ENCODE data around the gene PRDX5.

The PRDX5 gene

DNA sequence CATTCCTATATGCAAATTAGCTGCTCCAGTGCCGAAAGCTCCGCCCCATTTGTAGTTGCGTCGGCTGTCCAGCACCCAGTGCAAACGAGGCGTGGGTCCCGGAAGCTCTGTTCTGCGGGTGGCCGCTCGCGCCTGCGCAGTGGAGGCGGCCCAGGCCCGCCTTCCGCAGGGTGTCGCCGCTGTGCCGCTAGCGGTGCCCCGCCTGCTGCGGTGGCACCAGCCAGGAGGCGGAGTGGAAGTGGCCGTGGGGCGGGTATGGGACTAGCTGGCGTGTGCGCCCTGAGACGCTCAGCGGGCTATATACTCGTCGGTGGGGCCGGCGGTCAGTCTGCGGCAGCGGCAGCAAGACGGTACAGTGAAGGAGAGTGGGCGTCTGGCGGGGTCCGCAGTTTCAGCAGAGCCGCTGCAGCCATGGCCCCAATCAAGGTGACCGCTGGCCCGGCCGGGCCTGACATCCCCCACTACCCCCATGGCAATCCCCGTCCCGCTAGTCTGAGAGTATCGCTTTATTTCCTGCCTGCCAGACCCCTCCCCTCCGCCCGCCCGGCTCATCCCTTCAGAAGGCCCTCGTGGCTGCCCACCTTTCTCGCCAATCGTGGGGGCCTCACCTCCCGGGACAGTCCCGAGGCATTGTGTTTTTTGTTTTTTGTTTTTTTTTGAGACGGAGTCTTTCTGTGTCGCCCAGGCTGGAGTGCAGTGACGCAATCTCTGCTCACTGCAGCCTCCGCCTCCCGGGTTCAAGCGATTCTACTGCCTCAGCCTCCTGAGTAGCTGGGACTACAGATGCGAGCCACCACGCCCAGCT, at the start of gene PRDX5:
Gene PRDX5 (plus strand): TSS at position 161 of the 805 bp plus-strand sequence. CDS start 95 bp downstream, at position 256.
- DNase-seq: peak; percentile 95 to 96

DNA sequence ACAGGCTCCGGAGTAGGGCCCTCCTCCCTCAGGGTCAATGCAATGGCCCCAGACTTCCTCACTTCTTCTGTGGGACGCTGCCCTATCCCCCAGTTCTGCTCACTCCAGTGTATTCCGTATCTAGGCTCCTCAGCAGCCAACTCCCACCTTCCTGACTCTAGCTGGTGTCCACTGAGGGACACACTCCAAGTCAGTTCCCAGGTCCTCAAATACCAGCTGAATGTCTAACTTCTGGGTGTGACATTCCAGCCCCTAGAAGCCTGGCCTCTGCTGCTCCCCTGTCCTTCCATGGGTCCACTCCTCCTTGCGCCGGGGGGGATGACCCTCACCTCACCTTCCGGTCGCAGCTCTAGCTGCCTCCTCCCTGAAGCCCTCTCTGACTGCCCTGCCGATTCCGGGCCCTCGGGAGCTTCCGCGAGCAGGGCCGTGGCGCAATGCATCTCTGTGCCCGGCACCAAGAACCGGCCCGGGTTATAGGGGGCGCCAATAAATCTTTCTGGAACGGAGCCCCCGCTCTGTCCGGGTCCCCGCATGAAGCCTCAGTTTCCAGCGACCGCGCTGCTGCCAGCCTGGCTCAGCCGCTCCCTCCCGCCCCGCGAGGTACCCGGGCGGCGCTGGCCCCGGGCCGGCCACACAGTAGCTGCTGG, 48.9 kb upstream of the PRDX5 start:
- no peak for DNase-seq

DNA sequence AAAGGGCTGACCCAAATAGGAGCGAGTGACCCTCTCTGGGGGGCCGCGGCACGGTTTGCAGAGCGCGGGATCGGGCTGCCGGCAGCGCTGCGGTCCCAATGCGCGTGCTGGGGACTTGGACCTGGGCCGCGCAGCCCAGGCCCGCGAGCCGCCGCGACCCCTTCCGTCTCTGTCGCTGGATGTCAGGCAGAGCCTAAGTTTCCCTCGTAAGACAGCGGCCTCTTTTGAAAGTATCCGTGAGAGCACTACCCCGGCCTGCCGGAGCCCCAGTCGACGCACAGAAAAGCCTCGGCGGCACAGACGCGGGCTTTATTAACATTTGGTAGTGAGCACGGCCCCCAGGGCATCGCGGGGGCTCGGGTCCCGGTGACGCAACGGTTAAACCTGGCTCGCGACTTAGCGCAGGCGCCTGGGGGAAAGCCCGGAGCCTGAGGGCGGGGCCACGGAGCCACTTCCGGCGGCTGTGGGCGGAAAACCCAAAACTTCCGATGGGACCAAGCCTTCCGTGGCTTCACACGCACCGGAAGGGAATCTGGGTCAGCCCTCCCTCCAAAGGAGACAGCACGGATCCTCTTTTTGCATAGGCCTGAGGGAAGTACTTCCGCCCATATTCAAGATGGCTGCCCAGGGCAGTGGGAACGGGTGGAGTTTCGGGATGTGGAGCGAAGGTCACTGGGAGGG, 48.2 kb upstream of the PRDX5 start:
- DNase-seq: peak; percentile 99

DNA sequence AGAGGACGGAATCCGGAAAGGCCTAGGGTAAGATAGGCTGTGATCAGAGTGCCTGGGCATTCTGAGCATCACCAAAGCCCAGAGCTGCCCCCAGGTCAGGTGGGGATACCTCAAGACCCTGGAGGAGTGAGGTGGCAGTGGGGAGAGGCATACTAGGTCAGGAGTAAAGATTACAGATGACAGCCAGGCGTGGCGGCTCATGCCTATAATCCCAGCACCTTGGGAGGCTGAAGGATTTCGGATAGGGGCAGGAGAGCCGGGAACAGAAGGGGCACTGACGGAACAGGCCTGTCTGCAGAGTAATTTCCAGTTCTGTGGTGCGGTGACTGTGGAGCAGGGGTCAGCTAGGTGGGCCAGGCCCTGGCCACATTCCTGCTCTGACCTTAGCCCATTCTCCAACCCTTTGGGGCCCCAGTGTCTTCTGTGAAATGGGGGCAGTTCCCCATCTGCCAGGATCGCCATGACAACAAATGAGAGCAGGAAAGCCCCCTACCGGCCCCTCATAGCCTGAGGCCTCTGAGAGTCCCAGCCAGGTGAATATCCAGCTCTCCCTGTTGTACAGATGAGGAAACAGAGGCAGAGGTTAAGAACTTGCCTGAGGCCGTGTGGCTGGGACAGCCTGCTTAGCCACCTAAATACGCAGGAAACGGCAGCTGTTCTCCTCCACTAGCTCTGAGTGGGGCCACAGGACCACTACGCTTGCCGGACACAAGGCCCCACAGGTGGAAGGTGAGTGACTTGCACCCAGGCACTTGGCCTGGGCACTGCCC, 42.7 kb upstream of the PRDX5 start:
- no peak for DNase-seq

DNA sequence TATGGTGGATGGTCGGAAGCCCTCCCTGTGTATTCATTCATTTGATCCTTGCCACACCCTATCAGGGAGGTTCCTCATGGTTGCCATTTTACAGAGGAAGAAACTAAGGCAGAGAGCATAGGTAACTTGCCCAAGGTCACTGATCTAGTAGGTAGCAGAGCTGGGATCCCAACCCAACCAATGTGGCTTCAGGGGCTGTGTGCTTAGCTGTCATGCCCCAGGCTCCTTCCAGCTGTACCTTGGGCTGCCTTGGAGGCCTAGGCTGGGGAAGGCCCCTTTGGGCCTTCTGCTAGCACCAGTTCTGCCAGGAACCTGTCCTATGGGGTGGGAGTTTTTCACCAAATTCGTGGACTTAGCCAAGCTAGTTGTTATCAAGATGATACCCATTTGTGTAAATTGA, 42.1 kb upstream of the PRDX5 start:
- DNase-seq: no peak

DNA sequence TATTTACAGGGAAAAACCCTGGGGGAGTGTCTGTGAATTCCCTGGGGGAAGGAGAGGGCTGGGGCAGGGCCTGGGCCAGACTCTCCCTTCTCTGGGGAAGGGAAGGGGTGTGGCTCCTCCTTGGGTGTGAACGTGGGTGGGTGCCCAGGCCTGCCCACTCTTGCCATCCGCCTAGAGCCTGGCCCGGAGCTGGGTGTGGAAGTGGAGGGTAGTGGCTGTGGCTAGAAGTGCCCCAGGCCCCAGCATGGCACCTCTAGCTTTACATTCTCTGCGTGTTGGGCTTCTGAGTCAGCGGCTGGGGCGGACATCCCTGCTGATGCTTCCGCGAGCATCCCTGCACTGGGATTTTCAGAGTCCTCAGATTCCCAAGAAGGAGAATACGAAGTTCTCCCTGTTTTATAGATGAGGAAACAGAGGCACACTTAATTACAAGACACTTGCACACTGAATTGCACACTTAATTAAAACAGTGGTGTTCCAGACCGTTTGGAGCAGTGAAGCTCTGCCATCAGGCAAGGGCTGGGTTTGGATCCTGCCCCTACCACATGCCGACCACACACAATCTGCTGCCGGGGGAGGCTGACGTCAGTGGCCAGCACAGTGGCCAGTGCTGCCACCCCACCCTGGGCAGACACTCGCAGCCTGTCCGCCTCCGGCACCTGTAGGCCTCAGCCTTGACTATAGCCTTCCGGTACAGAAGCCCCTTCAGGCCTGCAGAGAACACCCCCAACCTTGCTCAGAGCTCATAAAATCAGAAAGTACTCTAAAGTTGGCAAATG, 41.1 kb upstream of the PRDX5 start:
- no peak for DNase-seq

DNA sequence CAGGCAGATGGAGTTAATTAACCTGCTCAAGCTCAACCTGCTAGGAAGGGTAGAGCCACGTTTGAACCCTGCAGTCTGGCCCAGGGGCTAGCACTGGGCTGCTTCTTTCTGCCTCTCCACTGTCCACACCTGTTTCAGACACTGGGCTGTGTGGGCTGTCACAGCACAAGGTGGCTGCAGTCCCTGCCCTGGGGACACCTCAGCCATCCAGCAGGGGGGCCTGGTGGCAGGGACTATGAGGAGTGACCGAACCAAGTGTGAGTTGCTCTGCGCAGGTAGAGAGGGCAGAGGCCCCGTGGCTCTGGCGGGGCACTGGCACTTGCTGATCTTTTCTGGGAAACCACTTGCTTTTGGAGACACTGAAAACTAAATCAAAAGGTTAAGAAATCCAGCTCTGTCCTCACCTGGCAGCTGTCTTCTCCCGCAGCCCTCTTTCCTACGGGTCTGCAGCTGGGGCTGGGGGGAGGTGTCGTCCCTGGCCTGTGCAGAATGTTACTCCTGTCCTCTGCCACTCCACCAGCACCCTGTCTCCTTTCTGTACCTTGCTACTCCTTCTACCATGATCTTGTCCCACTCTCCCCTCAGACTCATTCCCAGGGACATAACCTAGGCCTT, 39.2 kb upstream of the PRDX5 start:
- no peak for DNase-seq

DNA sequence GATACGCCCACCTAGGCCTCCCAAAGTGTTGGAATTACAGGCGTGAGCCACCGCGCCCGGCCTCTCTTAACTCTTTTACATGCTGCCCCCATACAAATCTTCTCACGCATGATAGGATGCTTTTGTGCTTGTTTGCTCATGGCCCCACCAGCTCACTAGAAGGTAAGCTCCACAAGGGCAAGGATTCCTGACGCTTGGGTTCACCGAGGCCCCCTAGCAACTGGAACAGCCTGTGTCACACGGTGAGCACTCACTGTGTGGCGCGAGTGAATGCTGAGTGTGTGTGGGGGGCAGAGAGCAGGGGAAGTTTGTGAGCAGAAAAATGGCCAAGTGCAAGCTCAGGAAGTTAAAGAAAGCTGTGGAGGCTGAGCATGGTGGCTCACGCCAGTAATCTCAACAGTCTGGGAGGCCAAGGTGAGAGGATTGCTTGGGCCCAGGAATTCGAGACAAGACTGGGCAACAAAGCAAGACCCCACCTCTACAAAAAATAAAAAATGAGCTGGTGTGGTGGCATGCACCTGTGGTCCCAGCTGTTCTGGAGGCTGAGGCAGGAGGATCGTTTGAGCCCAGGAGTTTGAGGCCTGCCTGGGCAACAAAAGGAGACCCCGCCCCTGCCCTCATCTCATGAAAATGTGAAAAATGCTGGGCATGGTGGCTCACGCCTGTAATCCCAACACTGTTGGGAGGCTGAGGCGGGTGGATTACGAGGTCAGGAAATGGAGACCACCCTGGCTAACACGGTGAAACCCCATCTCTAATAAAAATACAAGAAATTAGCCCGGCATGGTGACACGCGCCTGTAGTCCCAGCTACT, 35.8 kb upstream of the PRDX5 start:
- DNase-seq: no peak

DNA sequence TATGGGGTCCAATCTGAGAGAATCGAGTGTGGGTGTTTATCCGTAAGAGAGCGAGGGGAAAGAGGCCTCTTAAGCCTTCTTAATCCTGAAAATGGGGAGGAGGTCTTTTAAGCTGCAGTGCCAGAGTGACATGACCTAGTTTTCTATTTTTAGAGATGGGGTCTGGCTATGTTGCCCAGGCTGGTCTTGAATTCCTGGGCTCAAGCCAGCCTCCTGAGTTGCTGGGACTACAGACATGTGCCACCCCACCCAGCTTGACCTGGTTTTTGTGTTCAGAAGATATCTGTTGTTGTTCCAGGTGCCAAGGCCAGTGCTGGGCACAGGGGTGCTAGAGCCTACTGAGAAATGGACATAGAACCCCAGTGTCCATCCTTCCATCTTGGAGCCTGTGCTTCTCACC, 34.8 kb upstream of the PRDX5 start:
- DNase-seq: no peak

DNA sequence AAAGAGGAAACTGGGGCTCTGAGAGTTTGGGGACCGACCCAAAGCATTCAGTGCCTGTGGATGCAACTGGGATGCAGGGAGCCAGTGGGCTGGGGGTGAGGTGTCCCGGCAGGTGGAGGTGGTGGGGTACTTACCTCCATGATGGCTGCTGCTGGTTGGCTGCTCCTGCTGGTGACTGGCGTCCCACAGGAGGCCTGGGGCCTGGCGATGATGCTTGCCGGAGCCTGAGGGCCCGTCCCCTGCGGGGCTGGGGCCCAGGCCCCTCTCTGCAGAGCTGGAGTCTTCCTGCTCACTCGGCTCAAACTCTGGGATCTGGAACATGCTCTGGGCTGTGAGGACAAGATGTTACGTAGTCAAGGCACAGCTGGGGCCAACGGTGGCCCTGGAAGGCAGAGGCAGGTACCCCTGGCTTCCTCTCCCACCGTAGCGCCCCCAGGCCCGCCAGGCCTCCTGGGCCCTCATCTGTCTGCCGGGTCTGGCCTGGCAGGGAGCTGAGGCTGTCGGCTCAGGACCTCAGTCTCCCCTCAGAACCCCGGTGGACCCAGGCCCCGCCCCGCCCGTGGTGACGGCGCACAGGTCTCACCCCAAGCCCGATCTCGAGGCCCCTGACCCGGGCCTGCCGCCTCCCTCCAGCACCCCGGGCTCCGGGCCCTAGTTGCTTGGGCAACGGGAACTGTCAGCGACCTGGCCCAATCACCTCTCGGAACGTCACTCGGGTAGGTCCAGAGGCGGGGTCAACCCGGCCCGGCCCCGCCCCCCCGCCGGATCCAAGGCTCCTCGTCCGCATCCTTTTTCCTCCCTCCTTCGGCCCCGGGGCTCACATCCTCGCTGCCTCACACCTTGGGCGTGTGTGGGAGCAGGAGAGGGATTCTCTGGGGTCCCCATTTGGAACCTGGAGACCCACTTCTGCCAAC, 33.6 kb upstream of the PRDX5 start, which contains the start of gene BAD:
Gene BAD (minus strand): TSS at position 618 of the 914 bp plus-strand sequence. CDS start 297 bp downstream, at position 321.
- peak; percentile 92 for DNase-seq

DNA sequence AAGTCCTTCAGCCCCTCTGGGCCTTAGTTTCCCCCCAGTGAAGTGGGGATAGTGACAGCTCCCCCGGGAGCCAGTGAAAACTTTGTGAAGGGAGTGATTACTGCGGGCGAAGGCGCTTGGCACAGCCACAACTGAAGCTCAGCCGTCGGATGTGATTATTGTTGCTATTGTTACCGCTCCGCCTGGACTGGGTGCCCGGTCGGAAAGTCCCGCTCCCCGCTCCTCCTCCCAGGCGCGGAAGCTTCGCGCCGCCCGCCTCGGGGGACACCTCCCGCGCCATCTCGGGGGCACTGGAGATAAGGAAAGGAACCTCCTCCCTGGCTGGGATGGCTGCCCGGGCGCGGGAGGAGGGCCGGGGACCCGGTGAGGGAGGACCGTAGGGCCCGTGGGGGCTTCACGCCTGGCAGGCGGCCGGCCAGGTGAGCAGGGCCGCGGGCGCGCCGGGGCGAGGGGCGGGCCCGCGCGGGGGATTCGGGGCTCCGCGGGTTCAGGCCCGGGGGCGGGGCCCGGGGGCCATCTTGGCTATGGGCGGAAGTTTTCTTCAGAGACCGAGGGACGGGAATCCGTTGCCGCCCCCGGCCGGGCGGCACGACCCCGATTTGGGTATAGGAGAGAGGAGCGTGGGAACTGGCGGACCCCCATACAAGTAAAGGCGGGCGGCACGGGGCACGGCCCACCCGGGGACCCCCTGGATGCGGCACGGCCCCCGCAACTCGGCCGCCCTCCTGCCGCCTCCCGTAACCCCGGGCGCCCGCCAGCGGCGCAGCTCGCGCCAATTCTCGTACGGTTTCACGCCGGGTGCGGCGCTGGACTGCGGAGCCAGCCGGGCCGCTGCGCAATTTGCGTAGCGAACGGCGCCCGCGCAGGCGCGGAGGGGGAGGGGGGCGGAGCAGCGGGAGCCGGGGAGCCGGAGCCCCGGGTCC, 32.7 kb upstream of the PRDX5 start, which contains the start of gene GPR137:
Gene GPR137 (plus strand): TSS at position 887 of the 923 bp plus-strand sequence. CDS start 677 bp downstream, outside the sequence.
- DNase-seq: peak; percentile 65 to 81

DNA sequence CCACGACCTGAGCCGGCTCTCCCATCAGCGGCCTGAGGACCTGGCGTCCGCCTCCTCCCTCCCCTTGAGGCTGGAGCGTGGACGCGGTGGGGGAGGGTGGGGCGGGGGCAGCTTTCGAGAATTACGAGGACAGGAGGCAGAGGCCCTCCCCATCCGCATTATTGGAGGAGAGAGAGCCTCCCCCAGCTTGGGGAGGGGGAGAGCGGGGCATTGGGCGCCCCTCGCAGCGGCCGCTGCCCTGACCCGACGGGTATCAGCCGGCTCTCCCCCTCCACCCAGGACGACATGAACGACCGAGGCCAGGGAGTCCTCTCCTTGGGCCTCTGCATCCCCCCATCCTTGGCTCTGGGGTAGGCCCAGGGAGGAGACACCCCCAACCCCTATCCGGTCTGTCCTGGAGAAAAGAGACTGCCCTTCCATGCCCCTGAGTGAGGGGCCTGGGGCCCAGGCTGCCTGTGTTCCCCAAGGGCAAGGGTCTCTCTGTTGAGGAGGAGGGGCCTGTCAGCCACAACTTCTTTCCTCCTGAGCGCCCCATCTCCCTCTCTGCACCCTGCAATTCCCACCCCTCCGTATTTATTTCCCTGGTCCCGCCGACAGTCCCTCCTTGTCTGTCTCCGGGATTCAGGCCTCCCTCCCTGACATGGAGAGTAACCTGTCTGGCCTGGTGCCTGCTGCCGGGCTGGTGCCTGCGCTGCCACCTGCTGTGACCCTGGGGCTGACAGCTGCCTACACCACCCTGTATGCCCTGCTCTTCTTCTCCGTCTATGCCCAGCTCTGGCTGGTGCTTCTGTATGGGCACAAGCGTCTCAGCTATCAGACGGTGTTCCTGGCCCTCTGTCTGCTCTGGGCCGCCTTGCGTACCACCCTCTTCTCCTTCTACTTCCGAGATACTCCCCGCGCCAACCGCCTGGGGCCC, 31.8 kb upstream of the PRDX5 start:
- DNase-seq: peak; percentile 39 to 70

DNA sequence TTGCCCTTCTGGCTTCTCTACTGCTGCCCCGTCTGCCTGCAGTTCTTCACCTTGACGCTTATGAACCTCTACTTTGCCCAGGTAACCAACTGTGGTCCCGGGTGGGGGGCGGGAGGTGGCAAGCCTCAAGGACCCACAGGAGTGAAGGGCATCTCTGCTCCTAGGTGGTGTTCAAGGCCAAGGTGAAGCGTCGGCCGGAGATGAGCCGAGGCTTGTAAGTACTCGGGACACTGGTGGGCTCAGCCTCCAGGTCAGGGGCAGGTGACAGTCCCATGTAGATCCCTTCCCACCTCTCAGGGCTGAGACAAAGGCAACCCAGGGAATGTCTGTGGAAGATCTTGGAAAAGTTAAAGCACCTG, 31.1 kb upstream of the PRDX5 start:
- DNase-seq: no peak

DNA sequence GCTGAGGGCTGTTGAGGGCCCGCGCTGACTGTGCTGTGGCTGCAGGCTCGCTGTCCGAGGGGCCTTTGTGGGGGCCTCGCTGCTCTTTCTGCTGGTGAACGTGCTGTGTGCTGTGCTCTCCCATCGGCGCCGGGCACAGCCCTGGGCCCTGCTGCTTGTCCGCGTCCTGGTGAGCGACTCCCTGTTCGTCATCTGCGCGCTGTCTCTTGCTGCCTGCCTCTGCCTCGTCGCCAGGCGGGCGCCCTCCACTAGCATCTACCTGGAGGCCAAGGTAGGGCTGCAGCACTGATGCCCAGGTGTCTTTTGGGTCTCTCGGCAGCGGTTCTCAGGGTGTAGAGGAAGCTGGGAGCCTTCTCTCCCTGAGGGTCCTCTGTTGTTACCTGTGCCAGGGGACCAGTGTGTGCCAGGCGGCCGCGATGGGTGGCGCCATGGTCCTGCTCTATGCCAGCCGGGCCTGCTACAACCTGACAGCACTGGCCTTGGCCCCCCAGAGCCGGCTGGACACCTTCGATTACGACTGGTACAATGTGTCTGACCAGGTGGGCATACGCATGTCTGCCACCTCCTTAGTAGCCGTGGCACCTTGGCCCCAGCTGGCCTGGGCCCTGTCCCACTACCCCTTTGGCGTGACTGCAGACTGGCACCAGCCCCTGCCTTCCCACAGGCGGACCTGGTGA, 30.1 kb upstream of the PRDX5 start:
- no peak for DNase-seq

DNA sequence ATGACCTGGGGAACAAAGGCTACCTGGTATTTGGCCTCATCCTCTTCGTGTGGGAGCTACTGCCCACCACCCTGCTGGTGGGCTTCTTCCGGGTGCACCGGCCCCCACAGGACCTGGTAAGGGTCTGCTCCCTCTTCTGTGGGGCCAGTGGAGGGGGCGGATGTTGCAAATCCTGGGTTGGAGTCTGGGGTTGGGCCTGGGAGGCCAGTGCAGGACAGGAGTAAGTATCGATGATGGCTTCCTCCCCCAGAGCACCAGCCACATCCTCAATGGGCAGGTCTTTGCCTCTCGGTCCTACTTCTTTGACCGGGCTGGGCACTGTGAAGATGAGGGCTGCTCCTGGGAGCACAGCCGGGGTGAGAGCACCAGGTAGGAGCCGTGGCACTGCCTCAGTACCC, 29.6 kb upstream of the PRDX5 start:
- DNase-seq: no peak

DNA sequence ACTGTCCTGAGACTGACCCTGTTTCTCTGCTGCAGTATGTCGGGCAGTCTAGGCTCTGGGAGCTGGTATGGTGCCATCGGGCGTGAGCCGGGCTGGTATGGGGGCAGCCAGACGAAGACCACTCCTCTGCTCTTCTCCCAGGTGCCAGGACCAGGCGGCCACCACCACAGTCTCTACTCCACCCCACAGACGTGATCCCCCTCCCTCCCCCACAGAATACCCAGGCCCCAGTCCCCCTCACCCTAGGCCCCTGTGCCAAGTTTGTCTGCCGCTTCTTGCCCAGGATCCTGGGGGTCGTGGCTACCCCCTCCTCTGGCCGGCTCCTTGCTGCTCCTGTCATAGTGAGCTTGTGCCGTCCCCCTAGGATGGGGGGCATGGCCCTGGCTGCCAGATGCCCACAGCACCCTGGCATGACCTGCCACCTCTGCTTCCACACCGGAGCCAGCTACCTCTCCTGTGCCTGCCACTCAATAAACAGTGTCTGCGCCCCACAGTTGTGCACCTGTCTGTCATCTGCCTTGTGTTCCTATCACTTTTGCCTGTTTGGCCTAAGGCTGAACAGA, 28.8 kb upstream of the PRDX5 start:
- DNase-seq: no peak

All from NCI-H2081 (cell line).